Tibial artery (tissue), 4 donors: ENCODE results near the gene CDH4.

Source experiments
- DNase-seq, 2 donors: peaks; one replicate each; pipeline ENCODE4 v3.0.0-alpha.2; 2019
- H3K27ac ChIP-seq, 2 donors: fragments of 200-600 bp; sonication (generic) in 1 of 2; 1 replicate in 1 of 2; 2 replicates in 1 of 2; pipeline ENCODE4 v1.5.1; 2018 to 2019; ENCODE audit warnings: mild to moderate bottlenecking in 1 of 2
- H3K27me3 ChIP-seq, 2 donors: fragments of 200-600 bp; sonication (generic) in 1 of 2; one replicate each; pipeline versions ENCODE4 v1.5.1 to v1.6.0; 2016 to 2019
- H3K36me3 ChIP-seq, 3 donors: fragments of 200-600 bp; sonication (generic) in 2 of 3; one replicate each; pipeline ENCODE4 v1.5.1; 2016 to 2019; ENCODE audit warnings: mild to moderate bottlenecking in 2 of 3
- H3K4me1 ChIP-seq, 4 donors: fragments of 200-600 bp; sonication (generic) in 2 of 4; 1 replicate in 3 of 4; 2 replicates in 1 of 4; pipeline ENCODE4 v1.5.1; 2016 to 2019
- H3K4me3 ChIP-seq, 2 donors: fragments of 200-600 bp; sonication (generic) in 1 of 2; 1 replicate in 1 of 2; 2 replicates in 1 of 2; pipeline ENCODE4 v1.5.1; 2018 to 2019; ENCODE audit warnings: mild to moderate bottlenecking in 2 of 2
- H3K9me3 ChIP-seq, 3 donors: fragments of 200-600 bp; sonication (generic) in 1 of 3; one replicate each; pipeline ENCODE4 v1.5.1; 2016 to 2019
- CTCF ChIP-seq, 2 experiments: fragments of 200-600 bp in 1 of 2; fragments of 450-650 bp in 1 of 2; IDR thresholded peaks; one replicate each; pipeline ENCODE4 v1.5.1; 2017 to 2019; ENCODE audit warnings: antibody characterized with exemption in 2 of 2, mild to moderate bottlenecking in 1 of 2, moderate library complexity in 1 of 2
- intact Hi-C: fragments of 100-400 bp; cut with DNase I; formaldehyde crosslinking; loops from one replicate; pipeline ENCODE4 v1.15.0; 2023; ENCODE audit warnings: low total_unique reads

CDH4 gene

GRCh38 chr20:61541537-61541936 is 289.5 kb downstream of the CDH4 start:
- DNase-seq: no peak
- Histone ChIP-seq H3K36me3 (no peaks in the 10 kb centered on the region), H3K27me3 (no peaks in the 10 kb centered on the region), H3K4me1 (no peaks in the 10 kb centered on the region), H3K9me3 (no peaks in the 10 kb centered on the region), H3K27ac (no peak overlapping the region), H3K4me3 (no peak overlapping the region)
- intact Hi-C loops: no loop called here
- no peak for TF ChIP-seq CTCF (IDR thresholded peaks at IDR 0.05)

GRCh38 chr20:61543086-61543485 is 291.0 kb downstream of the CDH4 start:
- Histone ChIP-seq H3K27me3 (peaks cover 0 to 4% of the 10 kb centered on the region in 2 donors), H3K4me3 (no peak overlapping the region), H3K36me3 (no peaks in the 10 kb centered on the region), H3K27ac (no peak overlapping the region), H3K4me1 (no peaks in the 10 kb centered on the region), H3K9me3 (no peaks in the 10 kb centered on the region)
- DNase-seq: no peak
- no peak for TF ChIP-seq CTCF (IDR thresholded peaks at IDR 0.05)
- intact Hi-C loops: no loop called here

- no peak for TF ChIP-seq CTCF (IDR thresholded peaks at IDR 0.05)
- Histone ChIP-seq H3K36me3 (no peaks in the 10 kb centered on the region), H3K9me3 (no peaks in the 10 kb centered on the region), H3K27ac (no peak overlapping the region), H3K4me1 (no peaks in the 10 kb centered on the region), H3K27me3 (peaks cover 0 to 4% of the 10 kb centered on the region in 2 donors), H3K4me3 (no peak overlapping the region)
- DNase-seq: no peak
- intact Hi-C loops: no loop called here
Observed at GRCh38 chr20:61543931-61544745, 292.1 kb downstream of the CDH4 start.

GRCh38 chr20:61544910-61545889 is 293.1 kb downstream of the CDH4 start:
- TF ChIP-seq CTCF (IDR thresholded peaks at IDR 0.05): no peak
- no peaks in the 10 kb centered on the region for H3K4me1 ChIP-seq
- intact Hi-C loops: no loop called here
- peaks cover 0 to 8% of the 10 kb centered on the region in 2 donors for H3K27me3 ChIP-seq
- no peak for DNase-seq
- H3K36me3 ChIP-seq: no peaks in the 10 kb centered on the region
- no peaks in the 10 kb centered on the region for H3K9me3 ChIP-seq
- no peak overlapping the region for H3K27ac ChIP-seq
- no peak overlapping the region for H3K4me3 ChIP-seq

- no peak for DNase-seq
- no peak for TF ChIP-seq CTCF (IDR thresholded peaks at IDR 0.05)
- Histone ChIP-seq H3K27ac (no peak overlapping the region), H3K4me3 (no peak overlapping the region), H3K27me3 (peaks cover 0 to 13% of the 10 kb centered on the region in 2 donors), H3K36me3 (no peaks in the 10 kb centered on the region), H3K4me1 (no peaks in the 10 kb centered on the region), H3K9me3 (peaks cover 0 to 2% (median 0%) of the 10 kb centered on the region in 3 donors)
- intact Hi-C loops: no loop called here
Observed at GRCh38 chr20:61546641-61547040, 294.6 kb downstream of the CDH4 start.
